Calu3 (cell line): Measurements from ENCODE around the gene CFAP92. TPM values are rescaled to one million over a fixed set of nuclear protein-coding genes. Genes with fewer than 3 reads are reported as not detected.

Experiments used
- BruUV-seq: library from RNA; stranded (reverse); fragments of 400-500 nt; replicated peaks from 2 replicates; lab custom pipeline; 2021; lab: Mats Ljungman, UMichigan
- CTCF ChIA-PET: fragments of 300-600 bp; sonication (Branson Sonifier 250); formaldehyde crosslinking; loops from one replicate; lab custom pipeline; 2022; ENCODE audit warnings: antibody characterized with exemption; lab: Charles Lee
- DNase-seq: peaks from one replicate; pipeline ENCODE4 v3.0.0; 2022
- H3K27ac Mint-ChIP-seq: one replicate; pipeline ENCODE4 v1.8.0; 2022; ENCODE audit warnings: mixed read lengths; ENCODE audit not compliant: unreplicated experiment
- H3K27me3 Mint-ChIP-seq: one replicate; pipeline ENCODE4 v1.8.0; 2022; ENCODE audit warnings: mixed read lengths; ENCODE audit not compliant: unreplicated experiment
- H3K36me3 Mint-ChIP-seq: one replicate; pipeline ENCODE4 v1.8.0; 2022; ENCODE audit warnings: mild to moderate bottlenecking, moderate library complexity, mixed read lengths; ENCODE audit not compliant: insufficient read depth, unreplicated experiment
- H3K4me1 Mint-ChIP-seq: one replicate; pipeline ENCODE4 v1.8.0; 2022; ENCODE audit warnings: mild to moderate bottlenecking, low read depth, mixed read lengths; ENCODE audit not compliant: unreplicated experiment
- H3K4me3 Mint-ChIP-seq: one replicate; pipeline ENCODE4 v1.8.0; 2022; ENCODE audit warnings: mild to moderate bottlenecking, low read depth, moderate library complexity, mixed read lengths; ENCODE audit not compliant: unreplicated experiment
- H3K9me3 Mint-ChIP-seq: one replicate; pipeline ENCODE4 v1.8.0; 2022; ENCODE audit warnings: low read depth, mixed read lengths; ENCODE audit not compliant: unreplicated experiment
- CTCF ChIP-seq: fragments of 200-600 bp; IDR thresholded peaks from one replicate; pipeline ENCODE4 v1.8.0; 2022; ENCODE audit warnings: antibody characterized with exemption; ENCODE audit not compliant: unreplicated experiment
- intact Hi-C: fragments of 100-400 bp; cut with micrococcal nuclease; formaldehyde crosslinking; loops from one replicate; pipeline ENCODE4 v1.10.0; 2022; ENCODE audit not compliant: unreplicated experiment
- total RNA-seq: library from RNA; stranded (reverse); gene quantifications from 2 replicates; pipeline ENCODE4 v1.2.3, GENCODE V29; 2022

Gene CFAP92
- total RNA-seq, 1 experiment from 2014 or later: 0.92 TPM

GRCh38 chr3:128969993-128970739 is 23.7 kb downstream of the CFAP92 start:
- Mint-ChIP-seq H3K4me1 (no peaks in the 10 kb centered on the region), H3K9me3 (no peaks in the 10 kb centered on the region), H3K4me3 (no peak overlapping the region), H3K36me3 (no peaks in the 10 kb centered on the region), H3K27me3 (peaks cover 74% of the 10 kb centered on the region), H3K27ac (no peak overlapping the region)
- BruUV-seq: no TSS peak
- peak; percentile 97 for TF ChIP-seq CTCF
- CTCF ChIA-PET: interaction anchor here (0.5 to 3.0 kb wide), 40 partner anchors 10 to 458 kb away, joined by 3 to 74 read pairs (median 4); partner anchors contain the start of genes ACAD9, COPG1, EFCAB12 and RAB43
- DNase-seq: peak; percentile 71
- intact Hi-C loops: loop anchor here (1.0 kb wide), 2 partner anchors 46 to 275 kb away; no protein-coding TSS in a partner anchor

GRCh38 chr3:128967748-128968355 is 26.0 kb downstream of the CFAP92 start:
- DNase-seq: no peak
- intact Hi-C loops: no loop called here
- no TSS peak for BruUV-seq
- no peaks in the 10 kb centered on the region for H3K36me3 Mint-ChIP-seq
- no peak overlapping the region for H3K27ac Mint-ChIP-seq
- peaks cover 62% of the 10 kb centered on the region for H3K27me3 Mint-ChIP-seq
- TF ChIP-seq CTCF: no peak
- CTCF ChIA-PET: interaction anchor here (0.6 kb wide), 1 partner anchor 24 kb away, joined by 3 read pairs; no protein-coding TSS in a partner anchor
- no peaks in the 10 kb centered on the region for H3K4me1 Mint-ChIP-seq
- no peak overlapping the region for H3K4me3 Mint-ChIP-seq
- no peaks in the 10 kb centered on the region for H3K9me3 Mint-ChIP-seq

- TF ChIP-seq CTCF: no peak
- peaks cover 64% of the 10 kb centered on the region for H3K27me3 Mint-ChIP-seq
- intact Hi-C loops: no loop called here
- BruUV-seq: no TSS peak
- H3K27ac Mint-ChIP-seq: no peak overlapping the region
- CTCF ChIA-PET: interaction anchor here (0.6 to 1.5 kb wide), 4 partner anchors 18 to 353 kb away, joined by 3 read pairs; partner anchors contain the start of gene CFAP92
- no peak overlapping the region for H3K4me3 Mint-ChIP-seq
- H3K4me1 Mint-ChIP-seq: no peaks in the 10 kb centered on the region
- no peak for DNase-seq
- no peaks in the 10 kb centered on the region for H3K36me3 Mint-ChIP-seq
- no peaks in the 10 kb centered on the region for H3K9me3 Mint-ChIP-seq
Observed at GRCh38 chr3:128965818-128966217, 28.1 kb downstream of the CFAP92 start.

- no peaks in the 10 kb centered on the region for H3K36me3 Mint-ChIP-seq
- no peak for TF ChIP-seq CTCF
- no peak overlapping the region for H3K4me3 Mint-ChIP-seq
- BruUV-seq: no TSS peak
- intact Hi-C loops: no loop called here
- no peaks in the 10 kb centered on the region for H3K4me1 Mint-ChIP-seq
- H3K9me3 Mint-ChIP-seq: no peaks in the 10 kb centered on the region
- H3K27ac Mint-ChIP-seq: no peak overlapping the region
- CTCF ChIA-PET: interaction anchor here (1.0 kb wide), 1 partner anchor 29 kb away, joined by 3 read pairs; the partner anchor contains the start of gene CFAP92
- no peak for DNase-seq
- peaks cover 65% of the 10 kb centered on the region for H3K27me3 Mint-ChIP-seq
Observed at GRCh38 chr3:128965280-128965679, 28.6 kb downstream of the CFAP92 start.
